Neural progenitor cell (in vitro differentiated cells): ENCODE measurements around the gene SCAP. TPM values are rescaled to one million over a fixed set of nuclear protein-coding genes. Genes with fewer than 3 reads are reported as not detected.
A peak's percentile ranks its signal among the peaks of the same experiment; 100 is the strongest.
"Not testable (repeated sequence)": the region's sequence is repeated elsewhere in the genome, so short reads cannot be mapped to it uniquely, and the experiment has no call there.

ENCODE experiments used
- DNase-seq: peaks from one replicate; pipeline ENCODE4 v3.0.0-alpha.2; 2016; ENCODE audit warnings: low spot score
- H2AFZ ChIP-seq: fragments of 200-600 bp; sonication (generic); replicated peaks from 2 replicates; pipeline ENCODE4 v1.6.1; 2016; ENCODE audit warnings: antibody characterized with exemption
- H3F3A ChIP-seq: fragments of 200-600 bp; sonication (generic); 2 replicates; pipeline ENCODE4 v1.6.1; 2016; ENCODE audit warnings: antibody characterized with exemption, low read depth
- H3K27ac ChIP-seq: fragments of 200-600 bp; sonication (generic); 2 replicates; pipeline ENCODE4 v1.5.1; 2016; ENCODE audit warnings: mild to moderate bottlenecking
- H3K27me3 ChIP-seq: fragments of 200-600 bp; sonication (generic); 2 replicates; pipeline ENCODE4 v1.6.1; 2016; ENCODE audit warnings: mild to moderate bottlenecking, moderate library complexity
- H3K36me3 ChIP-seq: fragments of 200-600 bp; sonication (generic); 2 replicates; pipeline ENCODE4 v1.5.1; 2016
- H3K4me1 ChIP-seq: fragments of 200-600 bp; sonication (generic); 2 replicates; pipeline ENCODE4 v1.6.1; 2016; ENCODE audit warnings: mixed run types
- H3K4me2 ChIP-seq: fragments of 200-600 bp; sonication (generic); 2 replicates; pipeline ENCODE4 v1.6.1; 2016
- H3K4me3 ChIP-seq: fragments of 200-600 bp; sonication (generic); 2 replicates; pipeline ENCODE4 v1.5.1; 2016
- H3K79me2 ChIP-seq: fragments of 200-600 bp; sonication (generic); 2 replicates; pipeline ENCODE4 v1.6.1; 2016; ENCODE audit warnings: low read depth
- H3K9ac ChIP-seq: fragments of 200-600 bp; sonication (generic); 2 replicates; pipeline ENCODE4 v1.6.1; 2016
- H3K9me3 ChIP-seq: fragments of 200-600 bp; sonication (generic); 2 replicates; pipeline ENCODE4 v1.5.1; 2016; ENCODE audit warnings: low read depth
- H4K20me1 ChIP-seq: fragments of 200-600 bp; sonication (generic); 2 replicates; pipeline ENCODE4 v1.6.1; 2016; ENCODE audit warnings: low read depth
- H3K27ac Mint-ChIP-seq: 3 replicates; pipeline ENCODE4 v1.8.0; 2021; ENCODE audit warnings: mixed read lengths
- H3K27me3 Mint-ChIP-seq: 2 replicates; pipeline ENCODE4 v1.8.0; 2022; ENCODE audit warnings: low read depth, mild to moderate bottlenecking, inconsistent platforms, moderate library complexity, mixed read lengths; ENCODE audit not compliant: insufficient read depth
- H3K36me3 Mint-ChIP-seq: 3 replicates; pipeline ENCODE4 v1.8.0; 2021; ENCODE audit warnings: mixed read lengths
- H3K4me1 Mint-ChIP-seq: 3 replicates; pipeline ENCODE4 v1.8.0; 2021; ENCODE audit warnings: mixed read lengths
- H3K4me3 Mint-ChIP-seq: 3 replicates; pipeline ENCODE4 v1.8.0; 2021; ENCODE audit warnings: mild to moderate bottlenecking, moderate library complexity, mixed read lengths
- H3K9me3 Mint-ChIP-seq: 3 replicates; pipeline ENCODE4 v1.8.0; 2020; ENCODE audit warnings: mixed read lengths
- CTCF ChIP-seq: fragments of 200-600 bp; sonication (generic); IDR thresholded peaks from 2 replicates; pipeline ENCODE4 v1.5.1; 2017; ENCODE audit warnings: antibody characterized with exemption, mild to moderate bottlenecking
- EZH2 ChIP-seq: fragments of 200-600 bp; sonication (generic); IDR thresholded peaks from 2 replicates; pipeline ENCODE4 v1.6.1; 2017; ENCODE audit warnings: antibody characterized with exemption, mild to moderate bottlenecking, moderate library complexity
- EZH2phosphoT487 ChIP-seq: fragments of 200-600 bp; sonication (generic); IDR thresholded peaks from 2 replicates; pipeline ENCODE4 v1.6.1; 2017; ENCODE audit warnings: antibody characterized with exemption
- total RNA-seq: library from RNA; depleted of rRNA; stranded (reverse); fragments of >200 nt; gene quantifications from 2 replicates; pipeline ENCODE4 v1.2.3, GENCODE V29; 2015; ENCODE audit warnings: low replicate concordance

Gene SCAP
- total RNA-seq, 1 donor from 2014 or later: 33.0 TPM

- H3K4me3 Mint-ChIP-seq: no peak overlapping the region
- peaks cover 2% of the 10 kb centered on the region for H3K36me3 ChIP-seq
- no peak overlapping the region for H3K4me3 ChIP-seq
- TF ChIP-seq EZH2phosphoT487: no peak
- TF ChIP-seq EZH2: no peak
- TF ChIP-seq CTCF: no peak
- H3K4me2 ChIP-seq: no peak overlapping the region
- H3F3A ChIP-seq: peaks cover 4% of the 10 kb centered on the region
- DNase-seq: no peak
- no peak overlapping the region for H3K9ac ChIP-seq
- H3K27me3 Mint-ChIP-seq: peaks cover 2% of the 10 kb centered on the region
- H3K9me3 ChIP-seq: no peaks in the 10 kb centered on the region
- H3K79me2 ChIP-seq: peaks cover 97% of the 10 kb centered on the region
- no peak overlapping the region for H3K27ac Mint-ChIP-seq
- peaks cover 5% of the 10 kb centered on the region for H3K4me1 ChIP-seq
- H3K27ac ChIP-seq: no peak overlapping the region
- H3K27me3 ChIP-seq: no peaks in the 10 kb centered on the region
- H3K36me3 Mint-ChIP-seq: peaks cover 33% of the 10 kb centered on the region
- H3K9me3 Mint-ChIP-seq: peaks cover 8% of the 10 kb centered on the region
- H3K4me1 Mint-ChIP-seq: peaks cover 10% of the 10 kb centered on the region
- H4K20me1 ChIP-seq: peaks cover 15% of the 10 kb centered on the region
- no peak overlapping the region for H2AFZ ChIP-seq
Observed at GRCh38 chr3:47469616-47470015, 6.1 kb downstream of the SCAP start.

- not testable (repeated sequence) for H3K27ac Mint-ChIP-seq, H3K9ac ChIP-seq, H3F3A ChIP-seq, H4K20me1 ChIP-seq, H3K4me3 ChIP-seq, H3K27ac ChIP-seq, H3K9me3 ChIP-seq, H3K4me1 Mint-ChIP-seq, H2AFZ ChIP-seq, H3K27me3 ChIP-seq, H3K4me2 ChIP-seq, DNase-seq, H3K9me3 Mint-ChIP-seq, H3K27me3 Mint-ChIP-seq, H3K36me3 ChIP-seq, H3K4me3 Mint-ChIP-seq, H3K4me1 ChIP-seq
- peaks cover 97% of the 10 kb centered on the region for H3K79me2 ChIP-seq
- peaks cover 34% of the 10 kb centered on the region for H3K36me3 Mint-ChIP-seq
Observed at GRCh38 chr3:47468315-47468714, 7.4 kb downstream of the SCAP start.

- no peaks in the 10 kb centered on the region for H3K4me1 Mint-ChIP-seq
- H3K4me1 ChIP-seq: no peaks in the 10 kb centered on the region
- no peak overlapping the region for H3K9ac ChIP-seq
- peaks cover 27% of the 10 kb centered on the region for H3K36me3 Mint-ChIP-seq
- H4K20me1 ChIP-seq: peaks cover 23% of the 10 kb centered on the region
- peaks cover 2% of the 10 kb centered on the region for H3K27me3 Mint-ChIP-seq
- H3K9me3 ChIP-seq: no peaks in the 10 kb centered on the region
- no peaks in the 10 kb centered on the region for H3K27me3 ChIP-seq
- H3K36me3 ChIP-seq: peaks cover 5% of the 10 kb centered on the region
- no peaks in the 10 kb centered on the region for H3F3A ChIP-seq
- H3K4me3 ChIP-seq: no peak overlapping the region
- no peak overlapping the region for H2AFZ ChIP-seq
- H3K79me2 ChIP-seq: peaks cover 98% of the 10 kb centered on the region
- no peak for DNase-seq
- H3K4me3 Mint-ChIP-seq: no peak overlapping the region
- TF ChIP-seq CTCF (no peak), EZH2phosphoT487 (no peak)
- no peak overlapping the region for H3K4me2 ChIP-seq
- H3K27ac Mint-ChIP-seq: no peak overlapping the region
- H3K9me3 Mint-ChIP-seq: peaks cover 9% of the 10 kb centered on the region
- H3K27ac ChIP-seq: no peak overlapping the region
Observed at GRCh38 chr3:47464588-47464987, 11.2 kb downstream of the SCAP start.

GRCh38 chr3:47459534-47460085 is 16.1 kb downstream of the SCAP start:
- Histone ChIP-seq H4K20me1 (peaks cover 34% of the 10 kb centered on the region), H3K79me2 (peaks cover 100% of the 10 kb centered on the region)
- H3K27me3 ChIP-seq, H3K9me3 ChIP-seq, H3K4me1 ChIP-seq, H3K4me3 ChIP-seq, H3K4me3 Mint-ChIP-seq, H3K36me3 ChIP-seq, H3F3A ChIP-seq, H2AFZ ChIP-seq, H3K4me1 Mint-ChIP-seq, H3K9ac ChIP-seq, H3K9me3 Mint-ChIP-seq, H3K4me2 ChIP-seq, H3K27me3 Mint-ChIP-seq, H3K27ac ChIP-seq, DNase-seq: not testable (repeated sequence)
- Mint-ChIP-seq H3K27ac (peak overlapping the region; percentile 19), H3K36me3 (peaks cover 11% of the 10 kb centered on the region)
